ENCODE measurements around the gene APOA4. TPM values are rescaled to one million over a fixed set of nuclear protein-coding genes. Genes with fewer than 3 reads are reported as not detected.

APOA4 gene
- total and polyA plus RNA-seq, 4 donors = 0.89 to 382 (median 131) TPM

DNA sequence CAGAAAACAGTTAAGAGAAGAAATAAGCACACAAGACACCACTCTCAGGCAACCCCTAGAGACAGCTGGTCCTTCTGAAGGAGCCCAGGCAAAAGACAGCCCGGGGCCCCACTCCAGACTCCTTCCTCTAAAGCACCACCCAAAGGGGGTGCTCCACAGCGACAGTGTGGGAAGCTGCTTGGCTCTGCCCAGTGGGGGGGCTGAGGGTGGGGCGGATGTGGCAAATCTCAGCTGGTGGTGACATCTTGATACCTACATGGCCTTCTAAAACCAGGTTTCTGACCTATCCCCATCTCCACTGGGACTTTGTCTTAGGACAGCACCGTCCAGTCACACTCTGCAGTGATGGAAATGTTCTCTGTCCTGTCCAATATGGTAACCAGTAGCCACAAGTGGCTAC, 24.5 kb upstream of the APOA4 start:
- no peak overlapping the region for H3K27ac ChIP-seq (ENCODE audit: low read depth in 1 of 2, low read length in 2 of 2)
- 98% methylated on average over 4 of the region's 4 CpGs for WGBS
- H3K27me3 ChIP-seq (ENCODE audit: control insufficient read depth in 4 of 4, insufficient read depth in 4 of 4, low read length in 3 of 4) = no peaks in the 10 kb centered on the region
- TF ChIP-seq, protein P1, sequence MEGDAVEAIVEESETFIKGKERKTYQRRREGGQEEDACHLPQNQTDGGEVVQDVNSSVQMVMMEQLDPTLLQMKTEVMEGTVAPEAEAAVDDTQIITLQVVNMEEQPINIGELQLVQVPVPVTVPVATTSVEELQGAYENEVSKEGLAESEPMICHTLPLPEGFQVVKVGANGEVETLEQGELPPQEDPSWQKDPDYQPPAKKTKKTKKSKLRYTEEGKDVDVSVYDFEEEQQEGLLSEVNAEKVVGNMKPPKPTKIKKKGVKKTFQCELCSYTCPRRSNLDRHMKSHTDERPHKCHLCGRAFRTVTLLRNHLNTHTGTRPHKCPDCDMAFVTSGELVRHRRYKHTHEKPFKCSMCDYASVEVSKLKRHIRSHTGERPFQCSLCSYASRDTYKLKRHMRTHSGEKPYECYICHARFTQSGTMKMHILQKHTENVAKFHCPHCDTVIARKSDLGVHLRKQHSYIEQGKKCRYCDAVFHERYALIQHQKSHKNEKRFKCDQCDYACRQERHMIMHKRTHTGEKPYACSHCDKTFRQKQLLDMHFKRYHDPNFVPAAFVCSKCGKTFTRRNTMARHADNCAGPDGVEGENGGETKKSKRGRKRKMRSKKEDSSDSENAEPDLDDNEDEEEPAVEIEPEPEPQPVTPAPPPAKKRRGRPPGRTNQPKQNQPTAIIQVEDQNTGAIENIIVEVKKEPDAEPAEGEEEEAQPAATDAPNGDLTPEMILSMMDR (IDR thresholded peaks at IDR 0.05; ENCODE audit: low read depth, low read length, missing input control) = no peak
- TF ChIP-seq JUND (IDR thresholded peaks at IDR 0.05) = no peak
- TF ChIP-seq RXRA (IDR thresholded peaks at IDR 0.05) = no peak
- no peak for TF ChIP-seq EGR1 (IDR thresholded peaks at IDR 0.05; ENCODE audit: low read depth in 2 of 2)
- no peak for TF ChIP-seq YY1 (IDR thresholded peaks at IDR 0.05)
- TF ChIP-seq FOXA1 (IDR thresholded peaks at IDR 0.05) = no peak
- no peak for TF ChIP-seq FOXA2 (IDR thresholded peaks at IDR 0.05)
- no peak for TF ChIP-seq GABPA (IDR thresholded peaks at IDR 0.05 in 1 of 2, conservative IDR thresholded peaks at IDR 0.05 in 1 of 2)
- no peak for TF ChIP-seq NR2F2 (IDR thresholded peaks at IDR 0.05)
- no peak for TF ChIP-seq ATF3 (IDR thresholded peaks at IDR 0.05)
- no peak for TF ChIP-seq HNF4G (IDR thresholded peaks at IDR 0.05)
- TF ChIP-seq, protein P2, sequence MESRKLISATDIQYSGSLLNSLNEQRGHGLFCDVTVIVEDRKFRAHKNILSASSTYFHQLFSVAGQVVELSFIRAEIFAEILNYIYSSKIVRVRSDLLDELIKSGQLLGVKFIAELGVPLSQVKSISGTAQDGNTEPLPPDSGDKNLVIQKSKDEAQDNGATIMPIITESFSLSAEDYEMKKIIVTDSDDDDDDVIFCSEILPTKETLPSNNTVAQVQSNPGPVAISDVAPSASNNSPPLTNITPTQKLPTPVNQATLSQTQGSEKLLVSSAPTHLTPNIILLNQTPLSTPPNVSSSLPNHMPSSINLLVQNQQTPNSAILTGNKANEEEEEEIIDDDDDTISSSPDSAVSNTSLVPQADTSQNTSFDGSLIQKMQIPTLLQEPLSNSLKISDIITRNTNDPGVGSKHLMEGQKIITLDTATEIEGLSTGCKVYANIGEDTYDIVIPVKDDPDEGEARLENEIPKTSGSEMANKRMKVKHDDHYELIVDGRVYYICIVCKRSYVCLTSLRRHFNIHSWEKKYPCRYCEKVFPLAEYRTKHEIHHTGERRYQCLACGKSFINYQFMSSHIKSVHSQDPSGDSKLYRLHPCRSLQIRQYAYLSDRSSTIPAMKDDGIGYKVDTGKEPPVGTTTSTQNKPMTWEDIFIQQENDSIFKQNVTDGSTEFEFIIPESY (IDR thresholded peaks at IDR 0.05) = no peak
- no peak for TF ChIP-seq SP1 (IDR thresholded peaks at IDR 0.05)
- TF ChIP-seq TAF1 (conservative IDR thresholded peaks at IDR 0.05) = no peak
- TF ChIP-seq, protein P3, sequence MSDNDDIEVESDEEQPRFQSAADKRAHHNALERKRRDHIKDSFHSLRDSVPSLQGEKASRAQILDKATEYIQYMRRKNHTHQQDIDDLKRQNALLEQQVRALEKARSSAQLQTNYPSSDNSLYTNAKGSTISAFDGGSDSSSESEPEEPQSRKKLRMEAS (IDR thresholded peaks at IDR 0.05) = no peak
- TF ChIP-seq, protein P4, sequence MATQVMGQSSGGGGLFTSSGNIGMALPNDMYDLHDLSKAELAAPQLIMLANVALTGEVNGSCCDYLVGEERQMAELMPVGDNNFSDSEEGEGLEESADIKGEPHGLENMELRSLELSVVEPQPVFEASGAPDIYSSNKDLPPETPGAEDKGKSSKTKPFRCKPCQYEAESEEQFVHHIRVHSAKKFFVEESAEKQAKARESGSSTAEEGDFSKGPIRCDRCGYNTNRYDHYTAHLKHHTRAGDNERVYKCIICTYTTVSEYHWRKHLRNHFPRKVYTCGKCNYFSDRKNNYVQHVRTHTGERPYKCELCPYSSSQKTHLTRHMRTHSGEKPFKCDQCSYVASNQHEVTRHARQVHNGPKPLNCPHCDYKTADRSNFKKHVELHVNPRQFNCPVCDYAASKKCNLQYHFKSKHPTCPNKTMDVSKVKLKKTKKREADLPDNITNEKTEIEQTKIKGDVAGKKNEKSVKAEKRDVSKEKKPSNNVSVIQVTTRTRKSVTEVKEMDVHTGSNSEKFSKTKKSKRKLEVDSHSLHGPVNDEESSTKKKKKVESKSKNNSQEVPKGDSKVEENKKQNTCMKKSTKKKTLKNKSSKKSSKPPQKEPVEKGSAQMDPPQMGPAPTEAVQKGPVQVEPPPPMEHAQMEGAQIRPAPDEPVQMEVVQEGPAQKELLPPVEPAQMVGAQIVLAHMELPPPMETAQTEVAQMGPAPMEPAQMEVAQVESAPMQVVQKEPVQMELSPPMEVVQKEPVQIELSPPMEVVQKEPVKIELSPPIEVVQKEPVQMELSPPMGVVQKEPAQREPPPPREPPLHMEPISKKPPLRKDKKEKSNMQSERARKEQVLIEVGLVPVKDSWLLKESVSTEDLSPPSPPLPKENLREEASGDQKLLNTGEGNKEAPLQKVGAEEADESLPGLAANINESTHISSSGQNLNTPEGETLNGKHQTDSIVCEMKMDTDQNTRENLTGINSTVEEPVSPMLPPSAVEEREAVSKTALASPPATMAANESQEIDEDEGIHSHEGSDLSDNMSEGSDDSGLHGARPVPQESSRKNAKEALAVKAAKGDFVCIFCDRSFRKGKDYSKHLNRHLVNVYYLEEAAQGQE (IDR thresholded peaks at IDR 0.05) = no peak
- no peak for TF ChIP-seq HNF4A (conservative IDR thresholded peaks at IDR 0.05)
- H3K4me3 ChIP-seq (ENCODE audit: low read depth in 1 of 3, low read length in 3 of 3) = no peak overlapping the region
- peaks cover 4 to 12% (median 10%) of the 10 kb centered on the region in 4 donors for H3K4me1 ChIP-seq (ENCODE audit: control insufficient read depth in 4 of 4, insufficient read depth in 4 of 4, low read length in 3 of 4)
- H3K36me3 ChIP-seq (ENCODE audit: control insufficient read depth in 4 of 4, insufficient read depth in 3 of 4, low read depth in 1 of 4, low read length in 3 of 4) = peaks cover 12 to 53% (median 25%) of the 10 kb centered on the region in 4 donors
- H3K9me3 ChIP-seq (ENCODE audit: control insufficient read depth in 4 of 4, low read length in 3 of 4) = no peaks in the 10 kb centered on the region
- no peak overlapping the region for H3K9ac ChIP-seq (ENCODE audit: low read depth in 1 of 2, low read length in 2 of 2)
- DNase-seq (ENCODE audit: low spot score) = no peak
